Kidney (tissue), 14 donors: Measurements from ENCODE around the gene LRRC43. TPM values are rescaled to one million over a fixed set of nuclear protein-coding genes. Genes with fewer than 3 reads are reported as not detected.

Source experiments
- DNase-seq, 5 donors: peaks; one replicate each; pipeline ENCODE4 v3.0.0-alpha.2; 2013 to 2020
- FAIRE-seq: peaks from 2 replicates; lab custom pipeline; 2012; peaks lifted over from hg19 to GRCh38; lab: Jason Lieb, UNC
- H3K27ac ChIP-seq, 2 donors: one replicate each; pipeline ENCODE4 v1.7.0; 2013; ENCODE audit warnings: low read depth in 2 of 2, low read length in 2 of 2, inconsistent platforms in 1 of 2
- H3K27me3 ChIP-seq: one replicate; pipeline ENCODE4 v1.7.1; 2013; ENCODE audit warnings: low read length, inconsistent platforms; ENCODE audit not compliant: control insufficient read depth, insufficient read depth
- H3K36me3 ChIP-seq, 3 donors: one replicate each; pipeline versions ENCODE4 v1.7.0 to v1.7.1; 2013; ENCODE audit warnings: low read length in 3 of 3, control low read depth in 1 of 3, inconsistent platforms in 1 of 3; ENCODE audit not compliant: insufficient read depth in 3 of 3, control insufficient read depth in 2 of 3
- H3K4me1 ChIP-seq, 3 donors: one replicate each; pipeline versions ENCODE4 v1.7.0 to v1.7.1; 2013; ENCODE audit warnings: low read length in 3 of 3, inconsistent platforms in 1 of 3, low read depth in 1 of 3; ENCODE audit not compliant: control insufficient read depth in 2 of 3, insufficient read depth in 2 of 3
- H3K4me3 ChIP-seq, 3 donors: one replicate each; pipeline versions ENCODE4 v1.7.0 to v1.8.1; 2013; ENCODE audit warnings: low read length in 3 of 3, control low read depth in 1 of 3, inconsistent platforms in 1 of 3
- H3K9ac ChIP-seq, 3 donors: one replicate each; pipeline versions ENCODE4 v1.7.0 to v1.7.1; 2013; ENCODE audit warnings: low read length in 3 of 3, control low read depth in 1 of 3, inconsistent platforms in 1 of 3
- H3K9me3 ChIP-seq, 3 donors: one replicate each; pipeline versions ENCODE4 v1.7.0 to v1.7.1; 2013; ENCODE audit warnings: low read length in 3 of 3, control low read depth in 1 of 3, inconsistent platforms in 1 of 3; ENCODE audit not compliant: control insufficient read depth in 2 of 3, insufficient read depth in 1 of 3
- CTCF ChIP-seq: IDR thresholded peaks from 3 replicates; pipeline ENCODE4 v1.5.1; 2012; ENCODE audit warnings: mild to moderate bottlenecking, moderate library complexity, borderline replicate concordance; ENCODE audit not compliant: insufficient read depth; ENCODE audit errors: extremely low read depth
- intact Hi-C: fragments of 100-400 bp; cut with DNase I; formaldehyde crosslinking; loops from one replicate; pipeline ENCODE4 v1.11.1; 2022
- polyA plus RNA-seq: library from polyadenylated mRNA; stranded (reverse); fragments of 350-450 nt; fragmentation: Illumina TruSeq; extraction: RNeasy Lipid Tissue Mini Kit (QIAGEN cat#74804); gene quantifications from one replicate; pipeline ENCODE4 v1.2.3, GENCODE V29; 2014; ENCODE audit warnings: low read depth, low replicate concordance; ENCODE audit not compliant: insufficient read depth
- total RNA-seq: library from RNA; stranded (reverse); fragmentation: NEBNext Ultra II Directional; extraction: Animal tissue kit (Norgen Biotek cat#: 25700); gene quantifications from one replicate; pipeline ENCODE4 v1.2.1, GENCODE V29; 2021
- donor health status: control.
- donor health status: control.
- donor health status: control.
- donor health status: control.
- donor health status: control.
- donor health status: DM: yes; HTN: yes; CAD: no.
- donor health status: Normal renal cell carcinoma (clear cell type).

The LRRC43 gene
- total and polyA plus RNA-seq, 2 donors from 2014 or later: 4.8 to 7.9 TPM

DNA sequence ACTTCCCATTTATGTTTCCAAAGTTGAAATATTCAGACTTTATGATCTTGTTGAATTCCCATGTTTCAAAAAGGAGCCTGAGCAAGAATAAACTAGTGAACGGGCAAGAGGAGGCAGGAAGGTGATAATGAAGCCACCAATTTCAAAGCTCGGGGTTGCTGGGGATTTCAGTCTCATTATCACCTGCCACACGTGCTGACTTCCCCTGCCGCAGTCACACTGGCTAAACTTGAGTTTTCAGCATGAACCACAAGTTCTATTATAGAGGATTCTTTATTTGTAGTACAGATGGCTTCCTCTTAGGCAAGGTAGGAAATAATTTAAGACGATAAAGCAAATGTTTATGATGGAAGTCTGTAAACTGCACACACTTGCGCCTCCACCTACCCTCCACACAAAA, 61.0 kb downstream of the LRRC43 start:
- no peaks in the 10 kb centered on the region for H3K27me3 ChIP-seq
- TF ChIP-seq CTCF: no peak
- H3K9ac ChIP-seq: no peak overlapping the region
- no peak for DNase-seq
- intact Hi-C loops: no loop called here
- no peak overlapping the region for H3K4me3 ChIP-seq
- FAIRE-seq: no peak
- no peaks in the 10 kb centered on the region for H3K9me3 ChIP-seq
- H3K27ac ChIP-seq: no peak overlapping the region
- no peaks in the 10 kb centered on the region for H3K4me1 ChIP-seq
- peaks cover 2 to 24% (median 8%) of the 10 kb centered on the region in 3 donors for H3K36me3 ChIP-seq

DNA sequence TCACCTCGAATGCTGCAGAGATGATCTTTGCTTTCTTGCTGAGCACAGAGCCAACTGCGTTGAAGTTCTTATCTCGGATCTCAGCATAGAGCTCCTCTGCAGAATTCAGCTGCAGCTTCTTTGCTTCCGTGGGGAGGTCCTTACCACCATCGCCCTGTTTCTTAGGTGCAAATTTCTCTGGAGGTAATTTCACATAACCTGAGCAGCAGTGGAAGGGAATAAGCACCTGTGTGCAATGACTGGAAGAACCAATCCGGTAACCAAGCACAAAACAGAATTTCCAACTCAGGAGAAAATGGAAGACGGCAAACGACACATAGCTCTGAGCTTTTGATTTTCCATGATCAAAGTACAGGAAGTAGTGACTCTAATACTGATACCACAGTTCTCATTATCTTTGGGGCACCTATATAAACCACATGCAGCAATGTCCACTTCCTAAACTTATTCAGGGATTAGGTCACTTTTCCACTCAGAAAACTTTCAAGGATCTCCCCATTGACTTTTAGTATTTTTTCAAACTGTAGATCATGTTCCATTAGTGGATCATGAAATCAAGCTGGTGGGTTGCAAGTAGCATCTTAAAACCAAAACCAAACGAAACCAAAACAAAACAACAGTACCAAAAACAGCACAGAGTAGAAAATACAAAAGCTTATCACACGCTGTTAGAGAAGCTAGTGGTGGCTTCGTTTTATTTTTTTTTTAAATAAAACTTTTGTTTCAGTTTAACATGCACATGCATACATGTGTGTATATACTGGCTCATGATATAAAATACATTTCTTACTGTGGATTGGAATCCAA, 61.8 kb downstream of the LRRC43 start:
- DNase-seq (no peak), FAIRE-seq (no peak)
- Histone ChIP-seq H3K27ac (no peak overlapping the region), H3K4me1 (no peaks in the 10 kb centered on the region), H3K27me3 (no peaks in the 10 kb centered on the region), H3K4me3 (no peak overlapping the region), H3K9ac (no peak overlapping the region), H3K36me3 (peaks cover 2 to 27% (median 9%) of the 10 kb centered on the region in 3 donors), H3K9me3 (no peaks in the 10 kb centered on the region)
- intact Hi-C loops: no loop called here
- TF ChIP-seq CTCF: no peak

GRCh38 chr12:122245553-122245952, 62.6 kb downstream of the LRRC43 start:
- Histone ChIP-seq H3K4me1 (no peaks in the 10 kb centered on the region), H3K27ac (no peak overlapping the region), H3K36me3 (peaks cover 2 to 28% (median 9%) of the 10 kb centered on the region in 3 donors), H3K9me3 (no peaks in the 10 kb centered on the region), H3K4me3 (no peak overlapping the region), H3K27me3 (no peaks in the 10 kb centered on the region), H3K9ac (no peak overlapping the region)
- FAIRE-seq (no peak), DNase-seq (no peak)
- intact Hi-C loops: no loop called here
- no peak for TF ChIP-seq CTCF
